DND-41 (cell line): Measurements from ENCODE around the gene CEBPE.

Experiments
- CTCF ChIP-seq: IDR thresholded peaks from 2 replicates; pipeline ENCODE4 v1.5.1; 2012; ENCODE audit warnings: borderline replicate concordance, low read length, moderate library complexity, mild to moderate bottlenecking; ENCODE audit not compliant: poor library complexity, severe bottlenecking; ENCODE audit errors: extremely low read depth
- EZH2 ChIP-seq: IDR thresholded peaks from 3 replicates; pipeline ENCODE4 v1.6.1; 2012; ENCODE audit warnings: borderline replicate concordance, low read depth, mild to moderate bottlenecking, moderate library complexity, low read length, inconsistent platforms; ENCODE audit not compliant: severe bottlenecking

GRCh38 chr14:23077962-23078361, 41.1 kb downstream of the CEBPE start:
- TF ChIP-seq CTCF (no peak), EZH2 (no peak)
